GM18517 (cell line): Measurements from ENCODE around the gene SETBP1.

Experiments used
- ATAC-seq: cut with Tn5 transposase; IDR thresholded peaks from one replicate; pipeline ENCODE4 v1.9.1; 2021; ENCODE audit warnings: mild to moderate bottlenecking, moderate library complexity; ENCODE audit not compliant: unreplicated experiment

Gene SETBP1

GRCh38 chr18:44957461-44957860 is 276.8 kb downstream of the SETBP1 start:
- ATAC-seq = no peak

GRCh38 chr18:44958040-44958439 is 277.4 kb downstream of the SETBP1 start:
- no peak for ATAC-seq

DNA sequence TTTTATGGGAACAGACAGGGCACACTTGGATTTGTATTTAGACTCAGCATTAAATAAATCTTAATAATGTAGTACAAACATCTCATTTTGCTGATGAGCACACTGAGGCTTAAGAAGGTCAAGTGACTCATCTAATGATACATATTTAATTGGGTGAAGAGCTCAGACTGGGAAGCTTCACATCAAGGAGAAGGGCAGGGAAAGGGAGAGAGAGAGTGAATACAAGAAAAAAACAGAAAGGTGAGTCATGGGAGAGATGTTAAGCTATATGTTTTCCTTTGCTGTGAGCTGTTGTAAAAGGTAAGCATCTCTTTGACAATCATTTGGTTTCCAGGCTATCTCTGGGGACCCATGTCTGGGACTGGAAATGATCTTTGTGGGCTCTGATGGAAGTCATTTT is 277.8 kb downstream of the SETBP1 start:
- no peak for ATAC-seq

GRCh38 chr18:44959013-44959412 is 278.3 kb downstream of the SETBP1 start:
- no peak for ATAC-seq

DNA sequence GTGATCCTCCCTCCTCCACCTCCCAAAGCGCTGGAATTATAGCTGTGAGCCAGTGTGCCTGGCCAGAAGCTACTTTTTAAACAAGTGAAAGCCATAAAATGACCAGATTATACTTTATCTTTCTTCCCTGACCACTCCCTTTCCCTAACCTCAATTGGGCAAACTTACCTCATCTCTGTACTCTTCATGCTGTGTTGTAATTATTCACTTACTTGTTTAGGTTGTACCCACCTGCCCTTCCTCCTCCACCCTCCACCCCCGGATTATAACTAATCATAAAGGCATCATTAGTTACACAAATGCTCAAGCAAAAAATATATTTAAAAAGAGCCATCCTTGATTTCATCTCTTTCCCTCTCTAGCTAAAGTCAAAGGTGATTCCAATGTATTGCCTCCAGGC is 279.9 kb downstream of the SETBP1 start:
- no peak for ATAC-seq

DNA sequence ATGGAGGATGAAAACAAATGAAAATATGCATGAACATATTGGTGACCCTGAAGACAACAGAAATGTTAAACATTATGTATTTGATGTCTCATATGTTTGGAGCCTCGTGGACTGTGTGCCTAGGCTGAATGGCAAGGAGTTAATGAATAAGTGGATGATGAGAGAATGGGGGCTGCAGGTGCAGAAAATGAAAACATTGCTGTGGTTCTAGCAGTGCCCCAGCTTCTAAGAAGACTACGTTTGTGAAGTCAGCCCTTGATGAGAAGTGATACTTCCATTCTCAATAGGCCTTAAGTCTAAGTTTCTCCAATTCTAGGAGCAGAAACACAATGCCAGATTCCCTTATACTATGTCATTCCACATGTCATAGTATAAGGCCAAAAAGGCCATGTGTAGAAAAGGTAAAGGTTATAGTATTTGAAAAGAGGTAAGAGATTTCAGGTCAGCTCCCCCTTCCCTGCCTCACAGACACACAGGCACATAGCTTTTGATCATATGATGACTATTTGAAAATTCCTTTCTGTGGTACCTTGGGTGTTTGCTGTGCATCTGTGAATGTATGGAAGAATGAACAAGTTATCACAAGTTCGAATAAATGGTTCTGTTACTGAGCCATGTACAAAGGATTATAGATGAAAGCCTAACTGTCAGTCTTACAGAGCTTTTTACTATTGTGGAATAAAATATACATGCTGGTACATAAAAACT is 280.8 kb downstream of the SETBP1 start:
- no peak for ATAC-seq

GRCh38 chr18:44967599-44967998 is 286.9 kb downstream of the SETBP1 start:
- no peak for ATAC-seq

DNA sequence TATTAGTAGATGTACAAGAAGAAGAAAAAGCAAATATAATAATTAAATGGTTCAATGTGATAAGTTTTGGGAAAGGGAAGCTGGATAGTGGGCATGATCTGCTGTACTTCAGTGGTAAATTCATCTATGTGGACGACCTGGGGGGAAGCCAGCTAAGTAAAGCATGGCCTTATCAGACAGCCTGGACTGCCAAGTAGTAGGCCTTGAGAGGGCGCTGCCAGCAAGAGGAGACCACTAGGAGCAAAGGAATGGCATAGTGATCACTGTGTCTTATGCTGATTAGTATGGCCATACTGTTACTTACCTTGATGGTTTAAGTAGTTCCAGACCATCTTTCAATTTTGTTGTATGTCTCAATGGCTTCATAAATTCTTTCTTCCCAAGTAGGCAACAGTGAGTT is 287.6 kb downstream of the SETBP1 start:
- ATAC-seq = no peak

DNA sequence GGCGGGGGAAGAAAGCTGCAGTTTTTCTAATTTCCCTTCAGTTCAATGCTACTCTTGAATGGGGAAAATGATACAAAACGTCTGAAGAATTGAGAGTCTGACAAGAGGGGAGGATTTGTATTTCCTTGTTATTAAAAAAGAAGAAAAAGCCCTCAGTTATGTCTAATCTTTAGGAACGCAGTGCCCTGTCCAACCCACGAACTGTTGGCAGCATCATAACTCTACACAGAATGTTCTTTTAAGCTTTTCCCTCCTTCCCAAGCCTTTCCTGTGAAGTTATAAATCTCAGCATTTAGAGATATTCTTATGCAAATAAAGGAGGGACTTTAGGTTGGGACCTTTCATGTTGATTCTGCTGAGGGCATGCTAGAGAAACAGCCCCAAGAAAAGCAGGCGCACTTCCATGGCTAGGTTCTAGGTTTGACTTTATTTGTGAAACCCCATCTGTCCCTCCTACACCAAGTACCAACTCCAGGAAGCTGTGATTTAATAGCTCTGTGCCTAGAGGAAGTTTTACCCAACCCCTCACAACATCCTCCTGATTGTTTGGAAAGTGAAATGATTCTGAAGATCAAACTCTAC is 288.6 kb downstream of the SETBP1 start:
- ATAC-seq = no peak

- ATAC-seq = no peak
Measured at GRCh38 chr18:44973282-44973681, 292.6 kb downstream of the SETBP1 start.

DNA sequence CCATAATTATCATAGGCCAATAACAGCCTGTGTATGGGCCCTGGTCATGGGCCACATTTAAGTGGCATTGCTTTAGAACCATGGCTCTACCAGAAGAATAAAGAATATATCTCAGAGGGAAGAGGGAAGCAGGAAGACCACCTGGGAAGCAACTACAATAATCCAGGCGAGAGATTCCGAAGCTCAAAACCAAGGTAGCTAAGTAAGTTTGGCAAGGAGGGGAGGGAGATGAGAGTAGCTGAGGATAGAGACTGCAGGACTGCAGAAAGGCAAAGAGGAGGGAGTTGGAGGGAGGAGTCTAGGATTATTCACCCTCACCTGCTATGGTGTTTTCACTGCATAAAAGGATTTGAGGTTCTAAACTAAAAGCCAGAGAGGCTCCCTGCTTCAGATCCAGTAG is 293.5 kb downstream of the SETBP1 start:
- no peak for ATAC-seq

GRCh38 chr18:44977856-44978255 is 297.2 kb downstream of the SETBP1 start:
- ATAC-seq = no peak

- no peak for ATAC-seq
Measured at GRCh38 chr18:44979748-44980147, 299.1 kb downstream of the SETBP1 start.

GRCh38 chr18:44981121-44981520 is 300.4 kb downstream of the SETBP1 start:
- no peak for ATAC-seq

- ATAC-seq = no peak
Measured at GRCh38 chr18:44986933-44987332, 306.2 kb downstream of the SETBP1 start.

- no peak for ATAC-seq
Measured at GRCh38 chr18:44987371-44987770, 306.7 kb downstream of the SETBP1 start.

DNA sequence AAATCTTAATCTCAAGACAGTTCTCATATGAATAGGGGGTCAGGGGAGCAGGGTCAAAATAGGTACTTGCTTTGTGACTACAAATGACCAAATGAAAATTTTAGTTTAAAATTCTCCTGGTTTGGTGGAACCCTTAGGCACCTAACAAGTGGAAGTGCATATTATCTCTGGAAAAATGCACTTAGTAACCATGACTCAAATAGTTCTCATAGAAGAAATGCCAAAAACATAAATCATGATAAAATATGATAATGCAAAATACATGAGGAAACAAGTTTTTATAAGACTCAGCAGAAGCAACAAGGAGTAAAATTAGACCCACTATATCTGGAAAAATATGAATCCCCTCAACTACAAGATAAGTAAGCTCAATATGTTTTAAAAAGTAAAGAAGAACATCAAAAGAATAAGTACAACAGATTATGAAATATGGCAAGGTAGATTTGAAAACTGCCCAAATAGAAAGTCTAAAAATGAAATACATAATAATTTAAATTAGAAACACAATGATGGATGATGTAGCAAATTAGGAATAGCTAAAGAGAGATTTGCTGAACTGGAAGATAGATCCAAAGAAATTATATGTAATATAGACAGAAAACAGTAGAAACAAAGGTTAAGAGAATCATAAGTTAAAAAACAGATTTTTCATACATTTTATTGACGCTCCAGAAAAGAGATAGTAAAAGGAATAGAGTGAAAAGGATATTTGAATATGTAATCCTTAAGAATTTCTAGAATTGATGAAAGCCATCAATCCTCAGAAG is 308.3 kb downstream of the SETBP1 start:
- ATAC-seq = no peak

GRCh38 chr18:44996261-44996660 is 315.6 kb downstream of the SETBP1 start:
- no peak for ATAC-seq

- no peak for ATAC-seq
Measured at GRCh38 chr18:44997174-44997573, 316.5 kb downstream of the SETBP1 start.

GRCh38 chr18:44998360-44998759 is 317.7 kb downstream of the SETBP1 start:
- ATAC-seq = no peak

GRCh38 chr18:45004546-45005080 is 323.9 kb downstream of the SETBP1 start:
- no peak for ATAC-seq

DNA sequence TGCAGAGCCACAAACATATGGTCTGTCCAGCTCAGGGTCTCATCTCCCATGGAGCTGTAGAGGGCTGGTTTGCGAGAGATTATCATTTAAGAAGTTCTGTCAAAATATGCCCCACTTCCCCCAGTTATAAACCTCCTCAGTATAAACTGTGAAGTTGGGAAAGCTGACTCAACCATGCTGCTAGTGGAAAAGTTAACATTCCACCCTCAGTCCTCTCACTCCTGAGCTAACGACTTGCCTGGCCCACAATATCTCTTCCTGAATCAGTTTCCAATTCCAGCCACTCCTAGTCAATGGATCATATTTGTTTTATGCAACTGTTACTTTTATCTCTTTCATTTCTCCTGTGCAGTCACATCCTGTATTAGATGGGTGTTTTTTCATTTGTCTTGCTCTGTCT is 326.2 kb downstream of the SETBP1 start:
- no peak for ATAC-seq
